HL-60 (cell line): Measurements from ENCODE around the gene GPC5.

Experiments
- DNase-seq, 2 experiments: peaks; one replicate each; pipeline ENCODE4 v3.0.0-alpha.2; 2010 to 2020; ENCODE audit warnings: low read depth in 1 of 2, low spot score in 1 of 2
- H3K27ac ChIP-seq: fragments of 250-450 bp; sonication (Bioruptor Pico); replicated peaks from 2 replicates; pipeline ENCODE4 v1.5.1; 2020; ENCODE audit warnings: mild to moderate bottlenecking, moderate library complexity
- H3K27me3 ChIP-seq: fragments of 250-450 bp; sonication (Bioruptor Pico); 2 replicates; pipeline ENCODE4 v1.5.1; 2021; ENCODE audit warnings: mild to moderate bottlenecking, moderate library complexity; ENCODE audit not compliant: insufficient read depth, poor library complexity, severe bottlenecking
- H3K4me3 ChIP-seq: replicated peaks from 2 replicates; pipeline ENCODE4 v1.5.1; 2011; ENCODE audit warnings: mild to moderate bottlenecking, control low read depth, low read length; ENCODE audit not compliant: insufficient read depth
- GABPA ChIP-seq: IDR thresholded peaks from 2 replicates; pipeline ENCODE4 v1.6.1; 2012; ENCODE audit warnings: low read depth
- POLR2AphosphoS5 ChIP-seq: IDR thresholded peaks from 2 replicates; pipeline ENCODE4 v1.6.1; 2012; ENCODE audit warnings: low read depth
- SPI1 ChIP-seq: IDR thresholded peaks from 2 replicates; pipeline ENCODE4 v1.6.1; 2012; ENCODE audit warnings: low read depth, mild to moderate bottlenecking, borderline replicate concordance
- TF ChIP-seq, protein P1 (sequence below): IDR thresholded peaks from 2 replicates; pipeline ENCODE4 v1.6.1; 2012; ENCODE audit warnings: low read depth; ENCODE audit not compliant: insufficient replicate concordance
- TF ChIP-seq, protein P2 (sequence below): IDR thresholded peaks from one replicate; pipeline ENCODE4 v1.5.1; 2011; ENCODE audit warnings: low read length, control low read depth, inconsistent platforms; ENCODE audit not compliant: insufficient read depth

GPC5 gene

DNA sequence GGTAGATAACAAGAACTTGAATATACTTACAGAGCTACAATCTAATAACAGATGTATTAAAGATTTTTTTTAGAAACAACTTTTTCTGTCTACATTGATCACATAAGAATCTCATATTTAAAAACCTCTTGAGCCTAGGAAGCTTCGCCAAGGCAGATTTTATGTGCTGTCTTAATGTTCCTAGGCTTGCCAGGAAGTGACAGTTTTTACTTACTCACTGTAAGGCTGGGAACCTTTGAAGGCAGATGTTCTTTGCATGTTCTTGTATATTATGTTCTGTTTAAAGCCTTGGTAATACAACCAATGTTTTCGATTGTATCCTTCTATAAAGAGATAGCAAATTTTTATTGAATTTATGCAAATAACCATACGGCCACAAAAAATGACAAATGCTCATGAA lies 492.7 kb downstream of the GPC5 start:
- TF ChIP-seq POLR2AphosphoS5, result no peak
- TF ChIP-seq, protein P1, sequence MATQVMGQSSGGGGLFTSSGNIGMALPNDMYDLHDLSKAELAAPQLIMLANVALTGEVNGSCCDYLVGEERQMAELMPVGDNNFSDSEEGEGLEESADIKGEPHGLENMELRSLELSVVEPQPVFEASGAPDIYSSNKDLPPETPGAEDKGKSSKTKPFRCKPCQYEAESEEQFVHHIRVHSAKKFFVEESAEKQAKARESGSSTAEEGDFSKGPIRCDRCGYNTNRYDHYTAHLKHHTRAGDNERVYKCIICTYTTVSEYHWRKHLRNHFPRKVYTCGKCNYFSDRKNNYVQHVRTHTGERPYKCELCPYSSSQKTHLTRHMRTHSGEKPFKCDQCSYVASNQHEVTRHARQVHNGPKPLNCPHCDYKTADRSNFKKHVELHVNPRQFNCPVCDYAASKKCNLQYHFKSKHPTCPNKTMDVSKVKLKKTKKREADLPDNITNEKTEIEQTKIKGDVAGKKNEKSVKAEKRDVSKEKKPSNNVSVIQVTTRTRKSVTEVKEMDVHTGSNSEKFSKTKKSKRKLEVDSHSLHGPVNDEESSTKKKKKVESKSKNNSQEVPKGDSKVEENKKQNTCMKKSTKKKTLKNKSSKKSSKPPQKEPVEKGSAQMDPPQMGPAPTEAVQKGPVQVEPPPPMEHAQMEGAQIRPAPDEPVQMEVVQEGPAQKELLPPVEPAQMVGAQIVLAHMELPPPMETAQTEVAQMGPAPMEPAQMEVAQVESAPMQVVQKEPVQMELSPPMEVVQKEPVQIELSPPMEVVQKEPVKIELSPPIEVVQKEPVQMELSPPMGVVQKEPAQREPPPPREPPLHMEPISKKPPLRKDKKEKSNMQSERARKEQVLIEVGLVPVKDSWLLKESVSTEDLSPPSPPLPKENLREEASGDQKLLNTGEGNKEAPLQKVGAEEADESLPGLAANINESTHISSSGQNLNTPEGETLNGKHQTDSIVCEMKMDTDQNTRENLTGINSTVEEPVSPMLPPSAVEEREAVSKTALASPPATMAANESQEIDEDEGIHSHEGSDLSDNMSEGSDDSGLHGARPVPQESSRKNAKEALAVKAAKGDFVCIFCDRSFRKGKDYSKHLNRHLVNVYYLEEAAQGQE, result no peak
- TF ChIP-seq, protein P2, sequence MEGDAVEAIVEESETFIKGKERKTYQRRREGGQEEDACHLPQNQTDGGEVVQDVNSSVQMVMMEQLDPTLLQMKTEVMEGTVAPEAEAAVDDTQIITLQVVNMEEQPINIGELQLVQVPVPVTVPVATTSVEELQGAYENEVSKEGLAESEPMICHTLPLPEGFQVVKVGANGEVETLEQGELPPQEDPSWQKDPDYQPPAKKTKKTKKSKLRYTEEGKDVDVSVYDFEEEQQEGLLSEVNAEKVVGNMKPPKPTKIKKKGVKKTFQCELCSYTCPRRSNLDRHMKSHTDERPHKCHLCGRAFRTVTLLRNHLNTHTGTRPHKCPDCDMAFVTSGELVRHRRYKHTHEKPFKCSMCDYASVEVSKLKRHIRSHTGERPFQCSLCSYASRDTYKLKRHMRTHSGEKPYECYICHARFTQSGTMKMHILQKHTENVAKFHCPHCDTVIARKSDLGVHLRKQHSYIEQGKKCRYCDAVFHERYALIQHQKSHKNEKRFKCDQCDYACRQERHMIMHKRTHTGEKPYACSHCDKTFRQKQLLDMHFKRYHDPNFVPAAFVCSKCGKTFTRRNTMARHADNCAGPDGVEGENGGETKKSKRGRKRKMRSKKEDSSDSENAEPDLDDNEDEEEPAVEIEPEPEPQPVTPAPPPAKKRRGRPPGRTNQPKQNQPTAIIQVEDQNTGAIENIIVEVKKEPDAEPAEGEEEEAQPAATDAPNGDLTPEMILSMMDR, result no peak
- no peak for TF ChIP-seq GABPA
- no peak for TF ChIP-seq SPI1
- Histone ChIP-seq H3K27ac (no peak overlapping the region), H3K27me3 (no peaks in the 10 kb centered on the region), H3K4me3 (no peak overlapping the region)
- no peak for DNase-seq

GRCh38 chr13:91893040-91893439 lies 494.6 kb downstream of the GPC5 start:
- DNase-seq, result no peak
- H3K27me3 ChIP-seq, result no peaks in the 10 kb centered on the region
- H3K27ac ChIP-seq, result no peak overlapping the region
- TF ChIP-seq, protein P2, result no peak
- TF ChIP-seq, protein P1, result no peak
- no peak for TF ChIP-seq POLR2AphosphoS5
- no peak for TF ChIP-seq GABPA
- no peak for TF ChIP-seq SPI1
- no peak overlapping the region for H3K4me3 ChIP-seq

DNA sequence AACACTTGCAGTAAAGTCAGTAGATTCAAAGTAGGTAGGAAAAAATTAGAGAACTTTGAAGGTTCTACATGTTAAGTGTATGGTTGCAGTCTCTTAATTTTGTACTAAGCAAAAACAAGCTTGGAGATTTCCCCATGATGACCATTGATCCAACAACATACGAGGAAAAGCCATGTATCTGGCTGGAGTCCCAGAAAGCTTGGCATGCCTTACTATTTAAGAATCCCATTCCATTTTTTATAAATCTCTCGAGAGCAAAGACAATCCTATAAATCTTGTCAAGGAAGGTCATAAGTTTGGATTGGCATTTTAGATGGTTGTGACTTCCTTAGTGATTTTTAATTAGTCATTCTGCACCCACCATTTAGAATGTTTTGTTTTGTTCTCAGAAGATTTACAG lies 495.9 kb downstream of the GPC5 start:
- no peak for DNase-seq
- H3K4me3 ChIP-seq, result no peak overlapping the region
- TF ChIP-seq, protein P2, result no peak
- TF ChIP-seq GABPA (no peak), POLR2AphosphoS5 (no peak), SPI1 (no peak)
- TF ChIP-seq, protein P1, result no peak
- no peak overlapping the region for H3K27ac ChIP-seq
- no peaks in the 10 kb centered on the region for H3K27me3 ChIP-seq
